Left ventricle myocardium inferior (tissue), 1 donor: ENCODE data around the gene SLC48A1. TPM values are rescaled to one million over a fixed set of nuclear protein-coding genes. Genes with fewer than 3 reads are reported as not detected.
A peak's percentile ranks its signal among the peaks of the same experiment; 100 is the strongest.

Experiments
- DNase-seq: peaks from one replicate; pipeline ENCODE4 v3.0.0-alpha.2; 2020
- H3K27ac ChIP-seq: fragments of 200-600 bp; replicated peaks from 2 replicates; pipeline ENCODE4 v1.8.0; 2021
- H3K27me3 ChIP-seq: fragments of 200-600 bp; 2 replicates; pipeline ENCODE4 v1.8.0; 2021; ENCODE audit warnings: low read depth
- H3K36me3 ChIP-seq: fragments of 200-600 bp; 2 replicates; pipeline ENCODE4 v1.8.0; 2021
- H3K4me1 ChIP-seq: fragments of 200-600 bp; 2 replicates; pipeline ENCODE4 v1.8.0; 2021
- H3K4me3 ChIP-seq: fragments of 200-600 bp; 2 replicates; pipeline ENCODE4 v1.8.0; 2021; ENCODE audit warnings: mild to moderate bottlenecking, moderate library complexity
- H3K9me3 ChIP-seq: fragments of 200-600 bp; replicated peaks from 2 replicates; pipeline ENCODE4 v1.8.0; 2021
- intact Hi-C: fragments of 100-400 bp; cut with micrococcal nuclease; formaldehyde crosslinking; loops from one replicate; pipeline ENCODE4 v1.11.0; 2022
- total RNA-seq: library from RNA; stranded (reverse); fragmentation: NEBNext Ultra II Directional; extraction: Animal tissue kit (Norgen Biotek cat#: 25700); gene quantifications from one replicate; pipeline ENCODE4 v1.2.1, GENCODE V29; 2021
- TF ChIP-seq, protein P1 (sequence below): fragments of 200-600 bp; IDR thresholded peaks from 2 replicates; pipeline ENCODE4 v1.8.0; 2021; ENCODE audit warnings: antibody characterized with exemption, mild to moderate bottlenecking, borderline replicate concordance
- donor health status: DM: no; HTN: yes; CAD: no; lungs with severe emphysema.

Gene SLC48A1
- total RNA-seq, 1 donor from 2014 or later, result 25.3 TPM

DNA sequence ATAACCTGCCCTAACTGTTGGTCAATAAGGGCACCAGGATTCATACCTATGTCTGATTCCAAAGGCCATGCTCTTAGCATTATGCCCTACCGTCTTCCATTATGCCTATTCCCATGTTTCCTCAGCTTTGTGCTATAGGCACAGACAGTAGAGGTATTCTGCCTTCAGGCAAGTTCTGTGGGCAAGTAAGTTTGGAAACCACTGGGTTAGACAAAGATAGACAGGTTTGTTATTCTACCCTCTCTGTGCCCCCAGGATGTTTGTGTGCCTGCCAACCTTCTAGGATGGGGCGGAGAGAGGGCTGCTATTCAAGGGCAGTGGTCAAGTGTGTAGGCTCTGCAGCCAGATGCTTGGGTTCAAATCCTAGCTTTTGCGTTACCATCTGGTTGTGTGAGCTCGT is 18.9 kb upstream of the SLC48A1 start:
- intact Hi-C loops, result no loop called here

GRCh38 chr12:47754881-47755280 is 18.2 kb upstream of the SLC48A1 start:
- Histone ChIP-seq H3K27ac (peak overlapping the region; percentile 90), H3K27me3 (no peaks in the 10 kb centered on the region), H3K36me3 (peaks cover 8% of the 10 kb centered on the region), H3K4me3 (peak overlapping the region; percentile 71), H3K9me3 (no peaks in the 10 kb centered on the region), H3K4me1 (peaks cover 91% of the 10 kb centered on the region)
- intact Hi-C loops, result no loop called here
- TF ChIP-seq, protein P1, sequence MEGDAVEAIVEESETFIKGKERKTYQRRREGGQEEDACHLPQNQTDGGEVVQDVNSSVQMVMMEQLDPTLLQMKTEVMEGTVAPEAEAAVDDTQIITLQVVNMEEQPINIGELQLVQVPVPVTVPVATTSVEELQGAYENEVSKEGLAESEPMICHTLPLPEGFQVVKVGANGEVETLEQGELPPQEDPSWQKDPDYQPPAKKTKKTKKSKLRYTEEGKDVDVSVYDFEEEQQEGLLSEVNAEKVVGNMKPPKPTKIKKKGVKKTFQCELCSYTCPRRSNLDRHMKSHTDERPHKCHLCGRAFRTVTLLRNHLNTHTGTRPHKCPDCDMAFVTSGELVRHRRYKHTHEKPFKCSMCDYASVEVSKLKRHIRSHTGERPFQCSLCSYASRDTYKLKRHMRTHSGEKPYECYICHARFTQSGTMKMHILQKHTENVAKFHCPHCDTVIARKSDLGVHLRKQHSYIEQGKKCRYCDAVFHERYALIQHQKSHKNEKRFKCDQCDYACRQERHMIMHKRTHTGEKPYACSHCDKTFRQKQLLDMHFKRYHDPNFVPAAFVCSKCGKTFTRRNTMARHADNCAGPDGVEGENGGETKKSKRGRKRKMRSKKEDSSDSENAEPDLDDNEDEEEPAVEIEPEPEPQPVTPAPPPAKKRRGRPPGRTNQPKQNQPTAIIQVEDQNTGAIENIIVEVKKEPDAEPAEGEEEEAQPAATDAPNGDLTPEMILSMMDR, result no peak
- DNase-seq, result no peak

More for the DNA sequence above, 18.9 kb upstream of the SLC48A1 start:
- Histone ChIP-seq H3K36me3 (peaks cover 9% of the 10 kb centered on the region), H3K4me1 (peaks cover 84% of the 10 kb centered on the region), H3K27ac (peak overlapping the region; percentile 90), H3K4me3 (peak overlapping the region; percentile 71), H3K27me3 (no peaks in the 10 kb centered on the region), H3K9me3 (no peaks in the 10 kb centered on the region)
- DNase-seq, result no peak
- TF ChIP-seq, protein P1, result no peak

- H3K9me3 ChIP-seq, result no peaks in the 10 kb centered on the region
- intact Hi-C loops, result no loop called here
- peak overlapping the region; percentile 71 for H3K4me3 ChIP-seq
- no peak for DNase-seq
- peak overlapping the region; percentile 90 for H3K27ac ChIP-seq
- H3K4me1 ChIP-seq, result peaks cover 87% of the 10 kb centered on the region
- H3K27me3 ChIP-seq, result no peaks in the 10 kb centered on the region
- TF ChIP-seq, protein P1, result no peak
- no peaks in the 10 kb centered on the region for H3K36me3 ChIP-seq
These were observed 17.1 kb upstream of the SLC48A1 start for GRCh38 chr12:47755655-47756562.

- TF ChIP-seq, protein P1, result no peak
- H3K27ac ChIP-seq, result peak overlapping the region; percentile 90
- peaks cover 77% of the 10 kb centered on the region for H3K4me1 ChIP-seq
- H3K9me3 ChIP-seq, result no peaks in the 10 kb centered on the region
- intact Hi-C loops, result no loop called here
- H3K4me3 ChIP-seq, result peak overlapping the region; percentile 71
- H3K27me3 ChIP-seq, result no peaks in the 10 kb centered on the region
- H3K36me3 ChIP-seq, result no peaks in the 10 kb centered on the region
- no peak for DNase-seq
These were observed 15.6 kb upstream of the SLC48A1 start for GRCh38 chr12:47757364-47757839.

DNA sequence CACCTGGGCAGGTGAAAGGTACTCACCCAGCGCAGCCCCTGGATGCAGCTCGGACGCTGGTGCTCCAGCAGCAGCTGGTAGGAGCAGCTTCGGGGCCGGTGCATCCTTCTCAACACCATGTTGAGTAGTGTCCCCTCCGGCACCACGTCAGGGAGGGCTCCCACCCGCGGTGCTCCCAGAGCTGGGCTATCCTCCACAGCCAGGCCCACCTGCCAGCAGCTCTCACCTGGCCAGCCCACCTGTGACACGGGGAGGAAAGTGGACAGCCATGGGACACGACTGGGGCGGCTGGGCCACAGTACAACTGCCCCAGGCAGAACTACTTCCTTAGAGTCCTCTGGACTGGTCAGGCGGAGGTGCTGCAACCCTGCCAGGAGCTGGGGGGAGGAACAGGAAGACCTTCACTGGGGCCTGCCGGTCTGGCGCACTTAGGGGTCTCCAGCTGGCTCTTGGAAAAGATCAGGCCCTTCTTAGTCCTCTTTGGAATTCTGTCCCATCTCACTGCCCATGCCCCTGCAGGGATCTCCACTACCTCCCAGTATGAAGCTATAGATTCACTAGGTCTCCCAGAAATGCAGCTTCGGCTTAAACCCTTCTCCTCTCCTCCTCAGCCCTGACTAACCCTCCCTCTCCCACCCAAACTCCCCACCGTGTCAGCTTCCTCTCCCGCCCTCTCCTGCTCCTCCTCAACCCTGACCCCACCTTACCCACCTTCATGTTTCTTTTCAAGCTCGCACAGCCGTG is 15.0 kb upstream of the SLC48A1 start:
- H3K36me3 ChIP-seq, result no peaks in the 10 kb centered on the region
- no peaks in the 10 kb centered on the region for H3K27me3 ChIP-seq
- TF ChIP-seq, protein P1, result no peak
- peaks cover 77% of the 10 kb centered on the region for H3K4me1 ChIP-seq
- H3K27ac ChIP-seq, result peak overlapping the region; percentile 90
- no peaks in the 10 kb centered on the region for H3K9me3 ChIP-seq
- H3K4me3 ChIP-seq, result peak overlapping the region; percentile 71
- intact Hi-C loops, result no loop called here
- no peak for DNase-seq
